HG03565 (cell line): ENCODE measurements around the gene KL.

ENCODE experiments used
- ATAC-seq: cut with Tn5 transposase; IDR thresholded peaks from one replicate; pipeline ENCODE4 v1.9.1; 2021; ENCODE audit warnings: mild to moderate bottlenecking, moderate library complexity; ENCODE audit not compliant: unreplicated experiment

Gene KL

DNA sequence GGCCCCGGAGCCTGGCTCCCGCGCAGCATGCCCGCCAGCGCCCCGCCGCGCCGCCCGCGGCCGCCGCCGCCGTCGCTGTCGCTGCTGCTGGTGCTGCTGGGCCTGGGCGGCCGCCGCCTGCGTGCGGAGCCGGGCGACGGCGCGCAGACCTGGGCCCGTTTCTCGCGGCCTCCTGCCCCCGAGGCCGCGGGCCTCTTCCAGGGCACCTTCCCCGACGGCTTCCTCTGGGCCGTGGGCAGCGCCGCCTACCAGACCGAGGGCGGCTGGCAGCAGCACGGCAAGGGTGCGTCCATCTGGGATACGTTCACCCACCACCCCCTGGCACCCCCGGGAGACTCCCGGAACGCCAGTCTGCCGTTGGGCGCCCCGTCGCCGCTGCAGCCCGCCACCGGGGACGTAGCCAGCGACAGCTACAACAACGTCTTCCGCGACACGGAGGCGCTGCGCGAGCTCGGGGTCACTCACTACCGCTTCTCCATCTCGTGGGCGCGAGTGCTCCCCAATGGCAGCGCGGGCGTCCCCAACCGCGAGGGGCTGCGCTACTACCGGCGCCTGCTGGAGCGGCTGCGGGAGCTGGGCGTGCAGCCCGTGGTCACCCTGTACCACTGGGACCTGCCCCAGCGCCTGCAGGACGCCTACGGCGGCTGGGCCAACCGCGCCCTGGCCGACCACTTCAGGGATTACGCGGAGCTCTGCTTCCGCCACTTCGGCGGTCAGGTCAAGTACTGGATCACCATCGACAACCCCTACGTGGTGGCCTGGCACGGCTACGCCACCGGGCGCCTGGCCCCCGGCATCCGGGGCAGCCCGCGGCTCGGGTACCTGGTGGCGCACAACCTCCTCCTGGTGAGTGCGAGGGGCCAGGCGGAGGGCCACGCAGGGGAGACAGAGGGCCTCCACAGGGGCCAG, at the start of gene KL:
TSS of gene KL (plus strand) at position 10 of the 909 bp plus-strand sequence. CDS start at position 28, 18 bp downstream.
- ATAC-seq, result peak; percentile 19

DNA sequence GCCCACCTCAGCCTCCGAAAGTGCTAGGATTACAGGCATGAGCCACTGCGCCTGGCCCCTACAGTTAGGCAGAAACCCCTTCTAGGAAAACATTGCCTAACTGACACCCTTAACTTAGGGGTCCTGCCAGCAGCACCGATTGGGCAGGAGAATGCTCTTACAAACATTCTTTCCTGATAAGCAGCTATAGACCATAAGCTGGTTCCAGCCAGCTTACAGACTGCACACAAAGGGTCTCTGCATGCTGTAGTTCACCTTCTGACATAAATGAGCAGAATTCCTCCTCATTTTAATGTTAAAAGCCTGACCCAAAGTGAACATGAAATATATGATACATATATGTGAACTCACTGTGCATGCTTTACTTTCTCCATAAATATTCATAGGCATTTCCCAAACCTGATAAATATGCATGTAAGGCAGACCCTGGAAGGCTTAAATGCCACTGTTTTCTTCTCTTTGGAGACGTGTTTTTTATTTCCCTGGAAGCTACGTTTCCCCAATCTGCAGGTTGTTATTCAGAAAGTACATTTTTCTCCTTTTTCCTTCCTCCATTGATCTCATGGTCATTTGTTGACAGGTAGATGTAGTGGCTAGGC, 48.5 kb upstream of the KL start:
- no peak for ATAC-seq

DNA sequence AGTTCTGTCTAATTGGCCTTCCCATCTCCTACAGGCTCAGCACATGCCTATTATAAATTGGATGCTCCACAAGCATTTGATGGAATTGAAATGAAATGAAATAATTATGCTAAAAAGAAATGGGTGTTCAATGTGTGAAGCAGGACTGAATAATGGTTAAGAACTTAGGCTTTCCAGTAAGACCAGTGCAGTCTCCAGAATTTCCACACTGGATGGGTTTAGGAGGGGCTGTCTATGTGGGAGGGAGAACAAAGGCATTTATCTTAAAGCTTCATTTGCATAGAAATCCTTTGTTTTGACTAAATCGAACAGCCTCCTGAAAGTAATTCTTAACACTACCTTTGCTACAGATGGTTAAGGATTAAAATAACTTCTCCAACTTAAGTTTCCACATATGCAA, 47.9 kb upstream of the KL start:
- ATAC-seq, result no peak

DNA sequence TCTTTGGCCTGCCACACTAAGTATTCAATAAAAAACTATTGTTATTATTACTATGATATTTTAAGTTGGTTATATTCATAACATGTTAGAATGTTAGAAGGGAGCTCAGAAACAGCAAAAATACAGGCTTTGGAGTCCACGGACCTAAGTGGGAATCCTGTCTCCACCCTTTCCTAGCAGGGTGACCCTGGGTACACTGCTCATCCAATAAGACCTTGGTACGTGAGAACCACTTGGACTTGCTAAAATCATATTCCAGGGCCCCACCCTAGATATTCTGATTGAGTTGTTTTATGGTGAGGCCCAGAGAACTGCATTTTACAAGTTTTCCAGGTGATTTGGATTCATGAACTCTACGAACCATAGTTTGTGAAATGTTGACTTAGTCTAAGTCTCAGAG, 47.4 kb upstream of the KL start:
- no peak for ATAC-seq

DNA sequence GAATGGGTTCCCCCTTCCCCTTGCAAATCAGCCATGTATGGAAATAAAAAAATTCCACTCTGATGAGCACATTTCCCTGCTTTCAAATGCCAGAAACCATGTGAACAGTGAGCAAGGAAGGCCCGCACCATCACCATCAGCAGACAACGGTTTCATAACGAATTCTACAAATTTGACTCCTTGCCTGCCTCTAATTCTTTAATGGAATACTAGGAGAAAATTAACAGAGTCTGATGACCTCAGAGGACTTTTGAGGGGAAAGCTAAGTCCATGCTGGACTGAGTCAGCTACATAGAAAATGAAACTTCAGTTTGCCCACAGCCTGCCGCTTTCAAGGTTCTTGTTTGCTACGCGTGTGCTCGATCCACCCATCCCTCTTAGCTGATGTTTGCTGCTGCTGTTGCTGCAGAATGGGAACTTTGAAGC, 46.7 kb upstream of the KL start:
- ATAC-seq, result peak; percentile 63

DNA sequence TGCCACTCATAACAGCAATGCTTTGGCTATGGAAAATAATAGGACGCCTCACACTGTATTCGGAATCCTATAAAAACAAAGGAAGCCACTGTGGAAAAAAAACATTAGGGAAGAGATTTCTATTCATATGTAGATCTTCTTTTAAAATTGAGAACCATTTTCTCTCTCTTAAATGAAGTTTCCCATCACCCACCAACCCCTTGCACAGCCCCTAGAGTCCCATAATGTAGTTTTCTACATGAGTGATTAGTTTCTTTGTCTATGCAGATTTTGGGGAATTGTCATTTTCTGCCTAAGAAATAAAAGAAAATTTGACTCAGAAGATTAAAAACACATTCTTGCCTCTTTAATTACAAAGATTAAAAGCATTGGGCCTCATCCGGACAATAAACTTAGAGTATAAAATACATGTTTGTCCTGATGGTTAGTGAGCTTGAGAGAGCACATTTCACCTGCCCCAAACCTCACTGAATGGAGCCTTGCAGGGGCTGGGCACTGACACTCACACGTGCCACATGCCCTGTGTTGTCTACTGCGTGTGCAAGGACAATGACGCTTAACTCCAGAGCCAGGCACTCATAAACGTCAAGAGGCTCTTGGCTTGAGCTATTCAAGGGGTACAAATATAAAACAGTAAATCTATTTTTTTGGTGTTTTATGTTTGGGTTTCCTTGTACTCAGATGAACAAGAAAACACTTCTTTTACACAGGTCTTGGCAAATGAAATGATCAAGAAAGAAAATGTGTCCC, 40.0 kb upstream of the KL start:
- ATAC-seq, result no peak

DNA sequence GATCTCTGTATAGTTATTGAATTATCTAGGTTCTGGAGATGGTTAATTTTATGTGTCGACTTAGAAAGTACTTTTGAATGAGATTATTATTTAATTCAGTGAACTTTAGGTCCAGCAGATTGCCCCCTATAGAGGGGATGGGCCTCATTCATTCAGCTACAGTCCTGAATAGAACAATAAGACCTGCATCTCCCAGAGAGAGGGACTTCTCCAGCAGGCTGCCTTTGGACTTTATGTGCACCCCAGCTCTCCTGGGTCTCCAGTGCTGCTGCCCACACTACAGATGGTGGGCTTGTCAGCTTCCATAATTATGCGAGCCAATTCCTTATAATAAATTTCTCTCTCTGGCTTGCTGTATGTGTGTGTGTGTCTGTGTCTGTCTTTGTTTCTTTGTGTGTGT, 39.3 kb upstream of the KL start:
- no peak for ATAC-seq

DNA sequence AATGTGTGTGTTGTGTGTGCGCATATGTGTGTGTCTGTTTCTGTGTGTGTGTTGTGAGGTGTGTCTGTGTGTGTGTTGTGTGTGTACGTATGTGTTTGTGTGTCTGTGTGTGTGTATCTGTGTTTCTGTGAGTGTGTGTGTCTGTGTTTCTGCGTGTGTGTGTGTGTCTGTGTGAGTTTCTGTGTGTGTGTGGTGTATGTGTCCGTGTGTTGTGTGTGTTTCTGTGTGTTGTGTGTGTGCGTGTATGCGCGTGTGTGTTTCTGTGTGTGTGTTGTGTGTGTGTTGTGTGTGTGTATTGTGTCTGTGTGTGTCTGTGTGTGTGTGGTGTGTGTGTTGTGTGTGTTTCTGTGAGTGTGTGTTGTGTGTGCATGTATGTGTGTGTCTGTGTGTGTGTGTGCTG, 38.9 kb upstream of the KL start:
- ATAC-seq, result no peak

DNA sequence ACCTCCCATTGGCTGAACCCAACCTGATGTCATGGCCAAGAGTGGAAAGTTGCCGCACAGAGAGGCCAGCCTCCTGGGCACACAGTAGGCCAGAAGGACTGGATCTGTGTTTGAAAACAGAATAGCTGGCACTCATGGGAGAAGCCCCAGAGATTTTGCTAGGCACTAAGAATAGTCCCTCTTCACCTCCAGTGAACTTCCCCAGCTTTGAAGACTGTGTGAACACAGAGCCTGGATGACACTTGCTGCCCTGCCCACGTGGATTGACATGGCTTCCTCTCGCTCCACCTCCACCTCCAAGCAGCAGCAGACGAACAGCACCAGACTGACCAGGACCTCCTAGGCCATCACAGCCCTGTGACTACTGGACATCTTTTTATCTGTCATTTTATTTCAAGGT, 37.9 kb upstream of the KL start:
- no peak for ATAC-seq

DNA sequence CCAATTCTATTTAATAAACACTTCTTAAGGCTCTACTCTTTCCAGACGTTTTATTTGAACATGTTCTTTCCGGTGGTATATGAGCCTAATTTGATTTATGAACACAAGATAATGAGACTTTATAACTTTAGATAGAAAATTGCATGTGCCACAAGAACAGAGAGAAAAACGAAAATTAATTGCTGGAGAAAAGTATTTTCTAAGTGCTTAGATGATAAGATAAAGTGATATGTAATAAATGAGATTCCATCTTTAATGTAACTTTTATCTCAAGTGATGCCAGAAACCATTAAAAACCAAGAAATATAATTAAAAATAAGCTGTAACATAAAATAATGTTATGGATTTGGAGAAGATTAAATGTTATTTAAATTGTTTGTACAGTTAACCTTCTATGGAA, 33.2 kb upstream of the KL start:
- no peak for ATAC-seq

DNA sequence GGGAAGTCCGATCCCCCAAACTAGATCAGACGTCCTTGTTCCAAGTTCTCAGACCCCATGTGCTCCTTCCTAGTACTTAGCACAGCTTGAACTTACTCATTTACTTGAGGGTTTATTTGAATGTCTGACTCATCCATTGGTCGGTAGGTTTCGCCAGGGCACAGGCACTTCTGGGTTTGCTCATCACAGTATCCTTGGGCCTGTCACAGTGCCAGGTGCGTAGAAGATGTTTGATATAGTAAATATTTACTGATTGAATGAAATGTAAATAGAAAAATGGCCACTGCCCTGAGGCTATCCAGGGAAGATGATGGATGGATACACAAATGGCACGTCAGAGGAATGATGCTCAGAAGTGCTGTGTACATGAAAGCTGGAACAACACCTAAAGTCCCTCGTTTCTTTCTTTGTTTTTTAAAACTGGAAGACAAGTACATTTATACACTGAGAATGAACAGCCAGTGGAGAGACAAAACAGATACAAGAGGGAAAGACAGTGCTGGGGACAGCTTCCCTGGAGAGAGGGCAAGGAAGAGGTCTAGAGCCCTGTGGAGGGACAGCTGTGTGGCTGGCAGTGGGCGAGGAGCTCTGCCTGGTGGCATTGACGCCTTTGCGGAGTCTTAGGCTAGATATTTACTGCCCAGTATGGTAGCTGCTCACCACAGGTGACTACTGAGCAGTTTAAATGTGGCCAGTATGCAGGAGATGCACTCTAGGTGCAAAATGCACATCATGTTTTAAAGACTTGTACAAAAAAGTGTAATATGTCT, 31.2 kb upstream of the KL start:
- no peak for ATAC-seq

DNA sequence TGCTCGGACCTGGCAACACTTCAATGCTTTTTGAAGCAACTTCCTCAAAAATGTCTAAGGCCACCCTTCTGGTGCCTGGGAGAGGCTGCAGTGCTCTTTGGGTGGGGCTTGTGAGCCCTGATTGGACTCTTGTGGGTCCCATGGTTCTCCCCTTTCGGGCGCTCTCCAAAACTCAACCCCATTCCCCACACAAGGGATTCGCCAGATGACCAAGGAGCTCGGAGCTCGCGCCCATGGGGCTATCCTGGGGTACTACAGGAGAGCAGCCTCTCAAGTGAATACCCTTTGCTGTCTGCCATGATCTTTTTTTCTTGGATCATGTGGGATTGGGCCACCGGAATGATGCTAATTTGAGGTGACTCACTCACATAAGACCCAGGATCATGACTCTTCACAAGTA, 29.7 kb upstream of the KL start:
- no peak for ATAC-seq

DNA sequence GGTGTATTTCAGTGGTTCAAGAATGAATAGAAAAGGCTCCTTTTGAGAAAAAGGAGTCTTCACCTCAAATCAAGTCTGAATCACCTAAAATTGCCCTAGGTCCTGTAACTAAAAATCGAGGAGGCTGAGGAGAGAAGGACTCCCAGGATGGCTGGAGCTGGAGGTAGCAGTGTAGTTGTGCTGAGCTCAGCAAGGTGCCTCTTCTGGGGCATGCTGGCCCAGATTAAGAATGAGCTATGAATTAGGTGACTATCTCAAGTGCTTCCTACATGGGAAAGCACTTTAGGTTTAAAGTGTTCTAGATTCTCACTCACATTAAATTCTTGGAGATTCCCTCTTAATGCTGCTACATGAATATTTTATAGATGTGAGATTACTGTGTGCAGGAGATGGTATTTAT, 28.8 kb upstream of the KL start:
- no peak for ATAC-seq

DNA sequence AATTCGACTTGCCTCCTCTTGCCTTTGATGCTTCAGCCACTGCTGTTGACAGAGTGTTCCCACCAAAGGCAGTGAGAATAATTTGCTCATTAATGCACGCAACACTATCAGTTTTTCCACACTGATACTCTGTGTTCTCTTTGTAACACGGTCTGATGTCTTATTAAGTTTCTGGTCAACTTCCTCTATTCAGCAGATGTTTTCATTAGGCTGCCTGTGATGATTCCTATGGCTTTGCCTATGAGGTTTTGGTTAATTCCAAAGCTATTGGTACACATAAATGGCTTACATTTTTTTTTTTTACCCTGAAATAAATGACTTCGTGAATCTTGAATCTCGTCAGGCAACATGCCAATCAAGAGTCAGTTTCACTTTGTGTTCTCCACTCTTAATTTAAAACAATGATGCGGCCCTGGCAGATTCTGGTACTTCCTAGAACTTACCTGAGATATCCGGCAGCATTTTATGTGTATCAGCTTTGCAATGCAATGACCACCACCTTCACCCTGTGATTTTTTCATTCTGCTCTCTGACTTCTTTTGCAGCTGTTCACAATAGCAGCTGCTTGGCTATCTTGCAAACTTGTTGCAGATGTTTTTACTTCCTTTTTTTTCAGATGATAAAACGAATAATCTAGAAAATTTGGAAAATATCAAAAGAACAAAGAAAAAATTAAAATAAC, 27.5 kb upstream of the KL start:
- ATAC-seq, result no peak

DNA sequence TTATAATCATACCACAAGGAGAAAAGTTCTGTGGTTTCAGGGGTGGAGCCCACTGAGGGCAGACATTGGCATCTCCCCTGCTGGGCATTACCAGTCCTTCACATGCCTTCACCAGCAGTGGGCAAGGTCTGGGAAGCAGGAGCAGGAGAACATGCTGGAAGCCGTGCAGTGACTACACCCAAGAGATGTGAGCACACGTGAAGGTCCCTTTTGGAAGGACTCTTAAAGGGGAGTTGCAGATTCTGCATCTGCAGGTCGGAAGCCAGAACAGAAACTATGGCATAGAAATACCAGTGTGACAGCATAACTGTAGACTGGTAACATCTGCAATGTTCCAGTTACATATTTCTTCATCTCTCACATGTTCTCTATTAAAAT, 26.9 kb upstream of the KL start:
- no peak for ATAC-seq

DNA sequence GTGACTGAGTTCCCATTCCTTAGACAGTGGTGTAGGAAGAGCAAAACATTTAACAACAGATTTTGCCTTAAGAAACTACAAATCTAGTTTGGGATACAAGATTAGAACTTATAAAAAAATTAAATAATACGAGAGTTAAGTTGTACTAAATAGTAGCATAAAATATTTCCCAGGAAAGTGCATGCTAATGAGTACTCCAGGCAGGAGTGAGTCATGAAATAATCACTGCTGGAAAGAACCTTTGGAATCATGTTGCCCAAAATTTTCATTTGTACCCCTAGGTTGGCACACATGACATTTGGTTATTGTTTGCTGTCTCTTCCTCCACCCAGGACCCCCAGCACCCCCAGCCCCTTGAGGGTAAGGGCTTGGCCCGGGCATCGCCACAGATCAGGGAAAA, 26.3 kb upstream of the KL start:
- no peak for ATAC-seq

DNA sequence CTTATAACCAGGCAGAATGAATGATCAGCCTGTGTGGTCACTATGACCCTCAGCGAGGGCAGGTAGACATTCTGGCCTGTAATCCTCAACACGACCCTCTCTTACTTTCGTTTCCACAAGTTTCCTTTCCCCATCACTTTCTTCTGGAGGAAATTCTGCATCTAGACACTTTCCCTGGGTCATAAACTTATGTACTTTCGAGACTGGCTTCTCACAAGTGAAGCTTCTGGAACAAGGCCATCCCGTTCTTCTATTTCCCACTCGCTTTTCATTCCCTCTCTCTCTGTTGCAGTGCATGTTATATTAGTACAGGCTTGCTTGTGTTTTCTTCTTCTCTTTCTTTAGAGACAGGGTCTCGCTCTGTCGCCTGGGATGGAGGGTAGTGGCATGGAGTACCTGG, 23.1 kb upstream of the KL start:
- ATAC-seq, result no peak

DNA sequence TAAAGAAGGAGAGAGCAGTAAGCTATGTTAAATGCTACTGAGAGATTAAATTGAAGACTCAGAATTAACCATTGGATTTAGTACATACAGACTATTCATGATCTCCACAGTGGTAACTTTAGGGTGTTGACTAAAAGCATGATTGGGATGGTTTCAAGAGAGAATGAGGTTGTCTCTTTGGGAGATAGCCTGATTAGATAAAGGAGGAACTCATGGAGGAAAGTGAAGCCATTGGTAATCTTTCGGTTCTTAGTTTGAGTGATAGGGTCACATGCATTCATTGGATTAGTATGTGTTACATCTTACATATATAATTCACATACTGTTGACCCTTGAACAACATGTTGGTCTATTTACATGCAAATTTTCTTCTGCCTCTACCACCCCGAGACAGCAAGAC, 18.8 kb upstream of the KL start:
- ATAC-seq, result no peak

DNA sequence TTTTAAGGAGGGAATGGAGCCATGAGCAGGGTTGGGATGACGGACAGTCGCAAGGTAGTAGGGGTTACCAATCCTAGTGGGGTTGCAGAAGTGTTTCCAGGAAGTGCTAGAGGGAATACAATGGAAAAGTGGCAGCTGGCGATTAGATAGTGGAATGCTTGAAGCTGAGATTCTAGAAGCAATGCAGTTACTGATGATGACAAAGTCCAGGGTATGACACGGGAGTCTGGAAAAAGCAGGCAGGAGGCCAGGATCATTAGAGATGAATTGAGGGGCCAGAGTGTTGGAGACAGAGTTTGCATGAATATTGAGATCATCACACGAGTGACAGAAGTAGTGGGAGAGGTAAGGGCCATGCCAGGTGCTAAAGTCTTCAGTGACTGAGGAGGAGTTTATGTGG, 17.3 kb upstream of the KL start:
- ATAC-seq, result no peak

DNA sequence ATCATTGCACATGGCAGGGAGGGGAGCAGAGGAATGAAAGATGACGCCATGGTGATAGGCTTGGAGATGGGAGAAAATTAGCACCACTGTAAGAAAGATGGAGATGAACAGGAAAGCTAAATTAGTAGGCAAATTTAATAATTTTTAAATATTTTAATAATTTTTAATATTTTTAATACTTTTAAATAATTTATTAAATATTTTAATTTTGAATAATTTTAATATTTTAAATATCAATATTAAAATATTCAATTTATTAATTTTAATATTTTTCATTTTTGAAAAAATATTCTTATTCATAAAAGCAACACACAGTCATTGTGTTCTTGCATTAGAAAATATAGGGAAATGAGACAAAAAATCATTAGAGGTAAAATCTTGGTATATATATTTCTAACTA, 15.9 kb upstream of the KL start:
- no peak for ATAC-seq
